Activated T-cell treated with anti-CD3 and anti-CD28 coated beads, Interleukin-2, amount 50 U/mL, for 1 hour (primary cell): ENCODE data around the gene ZSWIM3.
"Not testable (repeated sequence)": the region's sequence is repeated elsewhere in the genome, so short reads cannot be mapped to it uniquely, and the experiment has no call there.

Experiments
- DNase-seq: peaks from one replicate; pipeline ENCODE4 v3.0.0-alpha.2; 2020

ZSWIM3 gene

GRCh38 chr20:45861221-45862075 is 4.0 kb downstream of the ZSWIM3 start:
- DNase-seq = no peak

- no peak for DNase-seq
Observed at GRCh38 chr20:45863543-45864470, 6.4 kb downstream of the ZSWIM3 start.

- DNase-seq = no peak
Observed at GRCh38 chr20:45866454-45866853, 9.0 kb downstream of the ZSWIM3 start.

- DNase-seq = no peak
Observed at GRCh38 chr20:45867136-45867818, 9.9 kb downstream of the ZSWIM3 start.

- no peak for DNase-seq
Observed at GRCh38 chr20:45867819-45868176, 10.4 kb downstream of the ZSWIM3 start.

- no peak for DNase-seq
Observed at GRCh38 chr20:45872626-45873025, 15.2 kb downstream of the ZSWIM3 start.

- DNase-seq = no peak
Observed at GRCh38 chr20:45873409-45874103, 16.1 kb downstream of the ZSWIM3 start.

GRCh38 chr20:45874104-45874481 is 16.7 kb downstream of the ZSWIM3 start:
- not testable (repeated sequence) for DNase-seq

- DNase-seq = no peak
Observed at GRCh38 chr20:45874576-45874975, 17.2 kb downstream of the ZSWIM3 start.

- DNase-seq = no peak
Observed at GRCh38 chr20:45878076-45878761, 20.8 kb downstream of the ZSWIM3 start.

GRCh38 chr20:45880988-45881788 is 23.8 kb downstream of the ZSWIM3 start, which contains the start of gene ZSWIM1:
Gene ZSWIM1, plus strand, starts transcription at chr20:45881227. Its CDS starts 1,366 bp downstream, at chr20:45882593.
- peak; percentile 97 for DNase-seq

- DNase-seq = no peak
Observed at GRCh38 chr20:45882469-45883099, 25.2 kb downstream of the ZSWIM3 start.

- DNase-seq = no peak
Observed at GRCh38 chr20:45883100-45883469, 25.7 kb downstream of the ZSWIM3 start.

GRCh38 chr20:45886590-45887345 is 29.4 kb downstream of the ZSWIM3 start:
- no peak for DNase-seq

- DNase-seq = no peak
Observed at GRCh38 chr20:45887346-45887715, 29.9 kb downstream of the ZSWIM3 start, which contains the start of gene SPATA25. Gene SPATA25, minus strand, starts transcription at chr20:45887622. Its CDS starts 32 bp downstream, at chr20:45887590.

- no peak for DNase-seq
Observed at GRCh38 chr20:45888681-45889080, 31.3 kb downstream of the ZSWIM3 start.

- DNase-seq = peak; percentile 56
Observed at GRCh38 chr20:45890077-45890984, 32.9 kb downstream of the ZSWIM3 start.
